Heart right ventricle (tissue), 16 donors: Measurements from ENCODE around the gene NEK6. TPM values are rescaled to one million over a fixed set of nuclear protein-coding genes. Genes with fewer than 3 reads are reported as not detected.

Source experiments
- ATAC-seq, 8 donors: fragments of 200-7000 bp; cut with Tn5 transposase; one replicate each; pipeline ENCODE4 v1.9.1; 2020; ENCODE audit warnings: mild to moderate bottlenecking in 8 of 8, moderate library complexity in 8 of 8, moderate number of reproducible peaks in 1 of 8
- DNase-seq, 2 donors: peaks; one replicate each; pipeline ENCODE4 v3.0.0-alpha.2; 2020
- H3K27ac ChIP-seq, 10 donors: fragments of 200-600 bp; sonication (generic) in 2 of 10; one replicate each; pipeline versions ENCODE4 v1.5.0 to v1.8.0; 2020 to 2022; ENCODE audit warnings: mild to moderate bottlenecking in 3 of 10
- H3K27me3 ChIP-seq, 7 donors: fragments of 200-600 bp; one replicate each; pipeline ENCODE4 v1.8.0; 2021 to 2022; ENCODE audit warnings: mild to moderate bottlenecking in 2 of 7
- H3K36me3 ChIP-seq, 9 donors: fragments of 200-600 bp; sonication (generic) in 1 of 9; one replicate each; pipeline versions ENCODE4 v1.5.0 to v1.8.0; 2020 to 2022; ENCODE audit warnings: mild to moderate bottlenecking in 2 of 9
- H3K4me1 ChIP-seq, 9 donors: fragments of 200-600 bp; sonication (generic) in 1 of 9; one replicate each; pipeline versions ENCODE4 v1.5.0 to v1.8.0; 2020 to 2022; ENCODE audit warnings: mild to moderate bottlenecking in 4 of 9
- H3K4me3 ChIP-seq, 10 donors: fragments of 200-600 bp; sonication (generic) in 2 of 10; one replicate each; pipeline versions ENCODE4 v1.5.0 to v1.8.0; 2020 to 2022; ENCODE audit warnings: mild to moderate bottlenecking in 7 of 10, moderate library complexity in 2 of 10
- H3K9me3 ChIP-seq, 11 donors: fragments of 200-600 bp in 10 of 11; sonication (generic) in 2 of 11; one replicate each; pipeline versions ENCODE4 v1.5.0 to v1.8.0; 2013 to 2022; ENCODE audit warnings: mild to moderate bottlenecking in 2 of 11, control low read depth in 1 of 11, moderate library complexity in 1 of 11
- CTCF ChIP-seq, 9 donors: fragments of 200-600 bp; sonication (generic) in 2 of 9; IDR thresholded peaks; one replicate each; pipeline versions ENCODE4 v1.5.0 to v1.8.0; 2021 to 2022; ENCODE audit warnings: antibody characterized with exemption in 9 of 9, mild to moderate bottlenecking in 5 of 9, moderate library complexity in 1 of 9
- WGBS, 2 donors: extraction: QIAGEN DNeasy Blood & Tissue Kit; methylation state at CpG; one replicate each; pipeline ENCODE4 v1.1.7; 2013; ENCODE audit warnings: inconsistent platforms in 1 of 2; 5-methylcytosine and 5-hydroxymethylcytosine counted together
- intact Hi-C, 10 donors: fragments of 100-400 bp; cut with DNase I; formaldehyde crosslinking; loops; one replicate each; pipeline versions ENCODE4 v1.11.1 to v1.14.2; 2022
- polyA plus RNA-seq, 2 donors: library from polyadenylated mRNA; stranded (reverse); fragments of 200-250 nt; gene quantifications; one replicate each; pipeline ENCODE4 v1.2.3, GENCODE V29; 2013
- total RNA-seq, 10 donors: library from RNA; stranded (reverse); fragmentation: NEBNext Ultra II Directional in 3 of 10; extraction: Animal tissue kit (Norgen Biotek cat#: 25700) in 3 of 10; gene quantifications; one replicate each; pipeline versions ENCODE4 v1.2.1 to v1.2.4, GENCODE V29; 2021 to 2023
- donor health status: Arrhythmogenic right ventricular cardiomyopathy.
- donor health status: ischemic (EF 13 %, LVEDD 7.1; RV severe dilation, severe dysfunction).
- donor health status: healthy with polysubstance abuse.
- donor health status: DM: no; HTN: yes; CAD: no.
- donor health status: DM: no; HTN: no; CAD: no.
- donor health status: ischemic (EF 25% LVEDD 6.9; RV normal size, moderate dysfunction).
- donor health status: ischemic (EF 25% LVEDD 5.7; RV mildly dilated, moderate dysfunction).
- donor health status: healthy.
- donor health status: DM: yes; HTN: yes; CAD: no.
- donor health status: Ischemic cardiomyopathy.
- donor health status: ischemic (EF 35%, LVEDD 5.7; RV mildly dilated, moderate dysfunction).
- donor health status: nonischemic (EF 11% LVEDD 7.7; RV severe dilation, severe dysfunction).
- donor health status: DM: yes; HTN: yes; CAD: no.
- donor health status: PGD.
- donor health status: ischemic (EF 29% LVEDD 5.4; RV normal size, mild dysfunction).
- donor health status: nonischemic (EF 23%, LVEDD 6.1; RV moderate dilation, normal function).

NEK6 gene
- total and polyA plus RNA-seq, 12 donors: 1.9 to 22.4 (median 7.5) TPM

GRCh38 chr9:124329206-124329792 is 71.5 kb downstream of the NEK6 start:
- Histone ChIP-seq H3K36me3 (peaks cover 0 to 95% (median 3%) of the 10 kb centered on the region in 9 donors), H3K9me3 (no peaks in the 10 kb centered on the region), H3K27ac (no peak overlapping the region), H3K27me3 (no peaks in the 10 kb centered on the region), H3K4me1 (no peaks in the 10 kb centered on the region), H3K4me3 (no peak overlapping the region)
- DNase-seq (no peak), ATAC-seq (no peak)
- WGBS, 2 donors: 85 to 94% methylated on average over 19 of the region's 19 CpGs
- intact Hi-C loops: no loop called here
- no peak for TF ChIP-seq CTCF (IDR thresholded peaks at IDR 0.05)

GRCh38 chr9:124330011-124330697 is 72.4 kb downstream of the NEK6 start:
- H3K27ac ChIP-seq: no peak overlapping the region
- H3K27me3 ChIP-seq: no peaks in the 10 kb centered on the region
- H3K4me1 ChIP-seq: no peaks in the 10 kb centered on the region
- no peak for DNase-seq
- H3K4me3 ChIP-seq: no peak overlapping the region
- intact Hi-C loops: no loop called here
- no peak for TF ChIP-seq CTCF (IDR thresholded peaks at IDR 0.05)
- no peaks in the 10 kb centered on the region for H3K9me3 ChIP-seq
- H3K36me3 ChIP-seq: peaks cover 0 to 95% (median 3%) of the 10 kb centered on the region in 9 donors
- WGBS, 2 donors: 91 to 95% methylated on average over 29 of the region's 29 CpGs
- ATAC-seq: no peak

GRCh38 chr9:124331580-124331979 is 73.8 kb downstream of the NEK6 start:
- ATAC-seq (no peak), DNase-seq (no peak)
- no peak overlapping the region for H3K4me3 ChIP-seq
- TF ChIP-seq CTCF (IDR thresholded peaks at IDR 0.05): no peak
- no peaks in the 10 kb centered on the region for H3K4me1 ChIP-seq
- no peaks in the 10 kb centered on the region for H3K9me3 ChIP-seq
- no peaks in the 10 kb centered on the region for H3K27me3 ChIP-seq
- no peak overlapping the region for H3K27ac ChIP-seq
- intact Hi-C loops: no loop called here
- WGBS, 2 donors: 90 to 95% methylated on average over 10 to 11 of the region's 11 CpGs
- peaks cover 0 to 95% (median 3%) of the 10 kb centered on the region in 9 donors for H3K36me3 ChIP-seq

GRCh38 chr9:124332361-124333202 is 74.8 kb downstream of the NEK6 start:
- ATAC-seq: no peak
- no peaks in the 10 kb centered on the region for H3K27me3 ChIP-seq
- H3K27ac ChIP-seq: no peak overlapping the region
- intact Hi-C loops: no loop called here
- peaks cover 0 to 95% (median 2%) of the 10 kb centered on the region in 9 donors for H3K36me3 ChIP-seq
- 77 to 79% methylated on average over 28 of the region's 28 CpGs for WGBS, 2 donors
- TF ChIP-seq CTCF (IDR thresholded peaks at IDR 0.05): no peak
- no peaks in the 10 kb centered on the region for H3K4me1 ChIP-seq
- H3K9me3 ChIP-seq: peaks cover 0 to 10% (median 5%) of the 10 kb centered on the region in 11 donors
- DNase-seq: no peak
- no peak overlapping the region for H3K4me3 ChIP-seq
